PC-3 (cell line): ENCODE data around the gene NEDD4L.

Source experiments
- EZH2phosphoT487 ChIP-seq: fragments of 300-600 bp; sonication (generic); IDR thresholded peaks from 2 replicates; pipeline ENCODE4 v1.6.1; 2018; ENCODE audit warnings: mild to moderate bottlenecking, antibody characterized with exemption, low read length, borderline replicate concordance
- TF ChIP-seq, protein P1 (sequence below): fragments of 300-600 bp; sonication (generic); conservative IDR thresholded peaks from 2 replicates; pipeline ENCODE4 v1.5.1; 2017; ENCODE audit warnings: antibody characterized with exemption, low read depth, mild to moderate bottlenecking, low read length

DNA sequence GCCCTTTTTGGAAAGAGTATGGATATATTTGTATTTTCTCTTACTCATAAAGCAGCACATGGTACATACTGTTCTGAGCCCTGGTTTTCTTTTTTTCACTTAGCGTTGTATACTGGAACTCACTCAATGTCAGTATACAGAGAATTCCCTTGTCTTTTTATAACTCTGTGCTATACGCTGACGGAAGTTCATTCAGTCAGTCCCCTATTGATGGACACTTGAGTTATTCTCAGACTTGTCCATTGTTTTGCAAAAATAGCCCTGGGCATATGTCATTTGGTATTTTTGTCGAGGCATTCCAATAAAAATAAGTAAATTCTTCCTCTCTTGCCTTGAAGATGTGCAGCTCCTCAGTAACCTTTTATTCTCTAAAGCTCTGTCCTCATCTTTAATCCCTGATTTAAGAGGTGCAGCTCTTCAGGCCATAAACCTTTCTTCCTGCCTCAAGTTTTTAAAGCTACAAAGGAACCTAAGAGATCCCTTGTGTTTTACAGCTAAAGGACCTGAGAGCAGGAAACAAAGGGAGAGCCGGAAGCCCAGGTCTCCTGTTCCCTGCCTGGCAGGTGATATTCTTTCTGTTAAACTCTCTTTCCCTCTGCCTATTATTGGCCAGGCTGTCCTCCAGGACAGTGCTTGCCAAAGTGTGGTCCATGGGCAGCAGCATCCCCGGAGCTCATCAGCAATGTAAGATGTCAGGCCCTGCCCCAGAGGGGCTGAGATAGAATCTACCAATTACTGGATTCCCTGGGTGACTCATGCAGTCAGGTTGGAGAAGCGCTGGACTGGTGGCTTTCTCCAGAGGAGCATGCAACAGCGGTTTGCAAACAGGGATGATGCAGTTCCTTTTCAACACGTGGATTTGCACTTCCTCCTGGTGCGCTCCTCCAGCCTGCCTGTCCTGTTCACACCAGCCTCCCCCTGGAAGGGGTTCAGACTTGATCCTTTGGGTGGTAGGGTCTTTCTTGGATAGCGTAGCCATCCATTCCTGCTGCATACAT, 158.0 kb downstream of the NEDD4L start:
- TF ChIP-seq, protein P1, sequence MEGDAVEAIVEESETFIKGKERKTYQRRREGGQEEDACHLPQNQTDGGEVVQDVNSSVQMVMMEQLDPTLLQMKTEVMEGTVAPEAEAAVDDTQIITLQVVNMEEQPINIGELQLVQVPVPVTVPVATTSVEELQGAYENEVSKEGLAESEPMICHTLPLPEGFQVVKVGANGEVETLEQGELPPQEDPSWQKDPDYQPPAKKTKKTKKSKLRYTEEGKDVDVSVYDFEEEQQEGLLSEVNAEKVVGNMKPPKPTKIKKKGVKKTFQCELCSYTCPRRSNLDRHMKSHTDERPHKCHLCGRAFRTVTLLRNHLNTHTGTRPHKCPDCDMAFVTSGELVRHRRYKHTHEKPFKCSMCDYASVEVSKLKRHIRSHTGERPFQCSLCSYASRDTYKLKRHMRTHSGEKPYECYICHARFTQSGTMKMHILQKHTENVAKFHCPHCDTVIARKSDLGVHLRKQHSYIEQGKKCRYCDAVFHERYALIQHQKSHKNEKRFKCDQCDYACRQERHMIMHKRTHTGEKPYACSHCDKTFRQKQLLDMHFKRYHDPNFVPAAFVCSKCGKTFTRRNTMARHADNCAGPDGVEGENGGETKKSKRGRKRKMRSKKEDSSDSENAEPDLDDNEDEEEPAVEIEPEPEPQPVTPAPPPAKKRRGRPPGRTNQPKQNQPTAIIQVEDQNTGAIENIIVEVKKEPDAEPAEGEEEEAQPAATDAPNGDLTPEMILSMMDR = no peak
- TF ChIP-seq EZH2phosphoT487 = no peak
